HepG2 (cell line): ENCODE measurements around the gene ST6GALNAC4. TPM values are rescaled to one million over a fixed set of nuclear protein-coding genes. Genes with fewer than 3 reads are reported as not detected.

Source experiments
- CCDC6 ChIP-seq: sonication (generic); formaldehyde crosslinking; IDR thresholded peaks from 2 replicates; pipeline ENCODE4 v1.8.1; 2022; ENCODE audit warnings: mild to moderate bottlenecking, missing genetic modification reagents, moderate library complexity
- CEBPB ChIP-seq: IDR thresholded peaks from 2 replicates; pipeline ENCODE4 v1.6.1; 2011; ENCODE audit warnings: low read depth, low read length, improper control_type of control experiment, borderline replicate concordance
- CENPT ChIP-seq: sonication (generic); formaldehyde crosslinking; IDR thresholded peaks from 2 replicates; pipeline ENCODE4 v1.8.0; 2022; ENCODE audit warnings: low read depth, mild to moderate bottlenecking, moderate library complexity, missing genetic modification reagents
- FIP1L1 ChIP-seq: fragments of 200-400 bp; formaldehyde crosslinking; IDR thresholded peaks from 2 replicates; pipeline ENCODE4 v1.6.1; 2018; ENCODE audit warnings: low read depth, mild to moderate bottlenecking, low read length, moderate library complexity, borderline replicate concordance; ENCODE audit not compliant: insufficient read depth
- IKZF1 ChIP-seq: fragments of 450-650 bp; IDR thresholded peaks from 2 replicates; pipeline ENCODE4 v1.7.1; 2016
- MAF1 ChIP-seq: sonication (generic); formaldehyde crosslinking; IDR thresholded peaks from 2 replicates; pipeline ENCODE4 v1.5.0; 2020; ENCODE audit warnings: missing genetic modification reagents, borderline replicate concordance
- NR2C2 ChIP-seq: sonication (generic); formaldehyde crosslinking; IDR thresholded peaks from 2 replicates; pipeline ENCODE4 v1.4.0; 2020; ENCODE audit warnings: missing genetic modification reagents, mild to moderate bottlenecking, moderate library complexity, borderline replicate concordance
- REPIN1 ChIP-seq: sonication (generic); formaldehyde crosslinking; IDR thresholded peaks from 2 replicates; pipeline ENCODE4 v1.8.0; 2022; ENCODE audit warnings: missing genetic modification reagents, low read depth, mild to moderate bottlenecking, borderline replicate concordance
- SALL1 ChIP-seq: sonication (generic); formaldehyde crosslinking; IDR thresholded peaks from 2 replicates; pipeline ENCODE4 v1.8.0; 2022; ENCODE audit warnings: mild to moderate bottlenecking, missing genetic modification reagents
- SP1 ChIP-seq, 2 experiments: fragments of 450-650 bp in 1 of 2; sonication (generic) in 1 of 2; formaldehyde crosslinking in 1 of 2; IDR thresholded peaks; 2 replicates each; pipeline versions ENCODE4 v1.4.0 to v1.6.1; 2016 to 2020; ENCODE audit warnings: missing genetic modification reagents in 1 of 2
- SP4 ChIP-seq: sonication (generic); formaldehyde crosslinking; IDR thresholded peaks from 2 replicates; pipeline ENCODE4 v1.8.1; 2023; ENCODE audit warnings: mild to moderate bottlenecking, missing genetic modification reagents
- U2AF1 ChIP-seq: fragments of 200-400 bp; formaldehyde crosslinking; optimal IDR thresholded peaks from 2 replicates; pipeline ENCODE3; 2017; ENCODE audit warnings: mild to moderate bottlenecking, low read depth, low read length
- ZC3H13 ChIP-seq: sonication (generic); formaldehyde crosslinking; IDR thresholded peaks from 2 replicates; pipeline ENCODE4 v1.8.1; 2023; ENCODE audit warnings: mild to moderate bottlenecking, missing genetic modification reagents, moderate library complexity
- ZFP37 ChIP-seq: sonication (generic); formaldehyde crosslinking; IDR thresholded peaks from 2 replicates; pipeline ENCODE4 v1.4.0; 2020; ENCODE audit warnings: missing genetic modification reagents, borderline replicate concordance
- ZFP41 ChIP-seq: sonication (generic); formaldehyde crosslinking; IDR thresholded peaks from 2 replicates; pipeline ENCODE4 v1.4.0; 2020; ENCODE audit warnings: mild to moderate bottlenecking, missing genetic modification reagents, borderline replicate concordance
- ZNF101 ChIP-seq: sonication (generic); formaldehyde crosslinking; IDR thresholded peaks from 2 replicates; pipeline ENCODE4 v1.4.0; 2020; ENCODE audit warnings: mild to moderate bottlenecking, low read depth, missing genetic modification reagents, borderline replicate concordance
- ZNF547 ChIP-seq: sonication (generic); formaldehyde crosslinking; IDR thresholded peaks from 2 replicates; pipeline ENCODE4 v1.5.1; 2020; ENCODE audit warnings: mild to moderate bottlenecking, missing genetic modification reagents
- ZNF564 ChIP-seq: sonication (generic); formaldehyde crosslinking; IDR thresholded peaks from 2 replicates; pipeline ENCODE4 v1.8.1; 2023; ENCODE audit warnings: mild to moderate bottlenecking, missing genetic modification reagents
- ZNF605 ChIP-seq: sonication (generic); formaldehyde crosslinking; IDR thresholded peaks from 2 replicates; pipeline ENCODE4 v1.8.0; 2022; ENCODE audit warnings: mild to moderate bottlenecking, missing genetic modification reagents
- ZNF607 ChIP-seq: sonication (generic); formaldehyde crosslinking; IDR thresholded peaks from 2 replicates; pipeline ENCODE4 v1.5.1; 2020; ENCODE audit warnings: missing genetic modification reagents, mild to moderate bottlenecking, borderline replicate concordance
- ZNF737 ChIP-seq: sonication (generic); formaldehyde crosslinking; IDR thresholded peaks from 2 replicates; pipeline ENCODE4 v1.5.0; 2020; ENCODE audit warnings: missing genetic modification reagents, mild to moderate bottlenecking, borderline replicate concordance
- polyA plus RNA-seq, 8 experiments: library from polyadenylated mRNA; depleted of rRNA in 3 of 8; stranded (reverse) in 7 of 8; unstranded in 1 of 8; fragments of >200 nt; fragmentation: Illumina TruSeq in 4 of 8; extraction: Trizol in 4 of 8; gene quantifications; 2 replicates each; pipeline versions ENCODE4 v1.2.1 to v1.2.3, GENCODE V29; 2011 to 2016; ENCODE audit warnings: low read depth in 4 of 8, missing spikeins in 1 of 8, mixed read lengths in 1 of 8; ENCODE audit not compliant: insufficient read depth in 1 of 8
- total RNA-seq, 5 experiments: library from RNA; depleted of rRNA; stranded (reverse); fragments of >200 nt; fragmentation: Illumina TruSeq; extraction: Trizol; gene quantifications; 2 replicates each; pipeline ENCODE4 v1.2.3, GENCODE V29; 2016; ENCODE audit warnings: low read depth in 1 of 5
- TF ChIP-seq, protein P1 (sequence below): sonication (generic); formaldehyde crosslinking; IDR thresholded peaks from 2 replicates; pipeline ENCODE4 v1.4.0; 2020; ENCODE audit warnings: mild to moderate bottlenecking, missing genetic modification reagents
- TF ChIP-seq, protein P2 (sequence below): sonication (generic); formaldehyde crosslinking; IDR thresholded peaks from 2 replicates; pipeline ENCODE4 v1.4.0; 2020; ENCODE audit warnings: missing genetic modification reagents
- TF ChIP-seq, protein P3 (sequence below): sonication (generic); formaldehyde crosslinking; IDR thresholded peaks from 2 replicates; pipeline ENCODE4 v1.4.0; 2020; ENCODE audit warnings: missing genetic modification reagents, mild to moderate bottlenecking, borderline replicate concordance

ST6GALNAC4 gene
- total and polyA plus RNA-seq, 2 of the 13 experiments (the other 11 are each of a cell fraction or from before 2014, with no cell fraction given): 18.8 to 27.7 TPM

DNA sequence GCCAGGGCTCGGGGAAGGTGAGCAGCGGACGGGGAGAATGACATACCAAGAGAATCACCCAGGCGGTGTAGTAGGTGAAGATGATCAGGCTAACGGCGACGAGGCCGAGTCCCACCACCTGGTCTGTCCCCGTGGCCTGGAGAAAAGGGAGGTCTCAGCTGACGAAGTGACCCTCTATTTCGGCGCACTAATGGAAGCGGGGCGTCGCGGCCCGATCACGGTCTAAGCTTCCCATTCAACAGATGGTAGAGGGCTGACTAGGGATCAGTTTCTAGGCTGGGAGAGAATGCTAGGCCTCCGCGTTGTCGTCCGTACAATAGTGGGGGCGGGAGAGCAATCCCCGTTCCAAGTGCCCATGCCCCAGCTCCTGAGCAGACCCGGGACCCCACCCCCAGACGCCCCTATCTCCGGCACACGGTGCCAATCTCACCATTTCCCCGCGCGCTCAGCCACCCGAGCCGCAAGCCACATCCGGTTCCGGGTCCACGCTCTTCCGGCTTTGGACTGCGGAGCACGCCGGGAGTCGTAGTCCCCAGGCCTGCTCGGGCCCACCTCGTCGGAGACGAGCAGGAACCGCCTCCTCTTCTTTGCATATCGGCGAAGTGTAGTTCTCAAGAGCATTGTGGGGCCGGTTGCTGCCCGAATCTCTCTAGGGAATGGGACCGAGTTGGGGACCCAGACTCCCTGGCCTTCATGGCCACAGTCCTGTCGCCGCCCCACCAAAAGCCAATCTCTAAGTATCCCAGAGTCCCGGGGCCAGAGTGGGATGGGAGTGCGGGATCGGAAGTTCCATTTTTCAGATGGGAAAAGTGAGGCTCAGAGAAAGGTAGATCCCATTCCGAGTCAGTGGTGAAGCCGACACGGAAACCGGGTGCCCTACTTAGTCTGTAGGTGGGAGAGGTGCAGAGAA, 20.8 kb upstream of the ST6GALNAC4 start, which contains the start of gene DPM2 (continued):
- 0 out of 2 replicates have a peak, but pooled peaks have one; percentile 33 for TF ChIP-seq CENPT (CRISPR knock-in tag)
- TF ChIP-seq SP4 (CRISPR knock-in tag): peak; percentile 57; the same call in 1 of the 2 replicates
- TF ChIP-seq U2AF1: no peak
- peak; percentile 52; the same call in 1 of the 2 replicates for TF ChIP-seq SALL1 (CRISPR knock-in tag)
- TF ChIP-seq ZNF605 (CRISPR knock-in tag): no peak
- no peak for TF ChIP-seq ZFP41 (CRISPR knock-in tag)
- peak; percentile 72; the same call in 1 of the 2 replicates for TF ChIP-seq ZC3H13 (CRISPR knock-in tag)
- TF ChIP-seq IKZF1: no peak
- no peak for TF ChIP-seq SP1 (IDR thresholded peaks at IDR 0.05)
- TF ChIP-seq SP1 (CRISPR knock-in tag; IDR thresholded peaks at IDR 0.05): peak; percentile 40; the same call in 1 of the 2 replicates
- TF ChIP-seq FIP1L1: no peak; the same call in 1 of the 2 replicates
- TF ChIP-seq ZNF607: peak; percentile 69
- TF ChIP-seq ZNF547 (CRISPR knock-in tag): no peak
- TF ChIP-seq, protein P1, sequence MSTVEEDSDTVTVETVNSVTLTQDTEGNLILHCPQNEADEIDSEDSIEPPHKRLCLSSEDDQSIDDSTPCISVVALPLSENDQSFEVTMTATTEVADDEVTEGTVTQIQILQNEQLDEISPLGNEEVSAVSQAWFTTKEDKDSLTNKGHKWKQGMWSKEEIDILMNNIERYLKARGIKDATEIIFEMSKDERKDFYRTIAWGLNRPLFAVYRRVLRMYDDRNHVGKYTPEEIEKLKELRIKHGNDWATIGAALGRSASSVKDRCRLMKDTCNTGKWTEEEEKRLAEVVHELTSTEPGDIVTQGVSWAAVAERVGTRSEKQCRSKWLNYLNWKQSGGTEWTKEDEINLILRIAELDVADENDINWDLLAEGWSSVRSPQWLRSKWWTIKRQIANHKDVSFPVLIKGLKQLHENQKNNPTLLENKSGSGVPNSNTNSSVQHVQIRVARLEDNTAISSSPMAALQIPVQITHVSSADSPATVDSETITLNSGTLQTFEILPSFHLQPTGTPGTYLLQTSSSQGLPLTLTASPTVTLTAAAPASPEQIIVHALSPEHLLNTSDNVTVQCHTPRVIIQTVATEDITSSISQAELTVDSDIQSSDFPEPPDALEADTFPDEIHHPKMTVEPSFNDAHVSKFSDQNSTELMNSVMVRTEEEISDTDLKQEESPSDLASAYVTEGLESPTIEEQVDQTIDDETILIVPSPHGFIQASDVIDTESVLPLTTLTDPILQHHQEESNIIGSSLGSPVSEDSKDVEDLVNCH (CRISPR knock-in tag): no peak
- TF ChIP-seq CEBPB: no peak
- no peak for TF ChIP-seq ZNF101 (CRISPR knock-in tag)
- TF ChIP-seq, protein P2, sequence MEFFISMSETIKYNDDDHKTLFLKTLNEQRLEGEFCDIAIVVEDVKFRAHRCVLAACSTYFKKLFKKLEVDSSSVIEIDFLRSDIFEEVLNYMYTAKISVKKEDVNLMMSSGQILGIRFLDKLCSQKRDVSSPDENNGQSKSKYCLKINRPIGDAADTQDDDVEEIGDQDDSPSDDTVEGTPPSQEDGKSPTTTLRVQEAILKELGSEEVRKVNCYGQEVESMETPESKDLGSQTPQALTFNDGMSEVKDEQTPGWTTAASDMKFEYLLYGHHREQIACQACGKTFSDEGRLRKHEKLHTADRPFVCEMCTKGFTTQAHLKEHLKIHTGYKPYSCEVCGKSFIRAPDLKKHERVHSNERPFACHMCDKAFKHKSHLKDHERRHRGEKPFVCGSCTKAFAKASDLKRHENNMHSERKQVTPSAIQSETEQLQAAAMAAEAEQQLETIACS (CRISPR knock-in tag): no peak
- TF ChIP-seq ZNF564 (CRISPR knock-in tag): no peak
- peak; percentile 53; the same call in 1 of the 2 replicates for TF ChIP-seq CCDC6 (CRISPR knock-in tag)
- no peak; the same call in 1 of the 2 replicates for TF ChIP-seq ZFP37 (CRISPR knock-in tag)
- TF ChIP-seq, protein P3, sequence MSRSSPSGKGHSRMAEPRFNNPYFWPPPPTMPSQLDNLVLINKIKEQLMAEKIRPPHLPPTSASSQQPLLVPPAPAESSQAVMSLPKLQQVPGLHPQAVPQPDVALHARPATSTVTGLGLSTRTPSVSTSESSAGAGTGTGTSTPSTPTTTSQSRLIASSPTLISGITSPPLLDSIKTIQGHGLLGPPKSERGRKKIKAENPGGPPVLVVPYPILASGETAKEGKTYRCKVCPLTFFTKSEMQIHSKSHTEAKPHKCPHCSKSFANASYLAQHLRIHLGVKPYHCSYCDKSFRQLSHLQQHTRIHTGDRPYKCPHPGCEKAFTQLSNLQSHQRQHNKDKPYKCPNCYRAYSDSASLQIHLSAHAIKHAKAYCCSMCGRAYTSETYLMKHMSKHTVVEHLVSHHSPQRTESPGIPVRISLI (CRISPR knock-in tag): no peak
- TF ChIP-seq REPIN1 (CRISPR knock-in tag): no peak; the same call in 1 of the 2 replicates
- no peak for TF ChIP-seq MAF1 (CRISPR knock-in tag)
- TF ChIP-seq ZNF737: no peak
- peak; percentile 93 for TF ChIP-seq NR2C2 (CRISPR knock-in tag)
